GM21526 (cell line): ENCODE data around the gene ZDHHC18.

Source experiments
- ATAC-seq: cut with Tn5 transposase; IDR thresholded peaks from one replicate; pipeline ENCODE4 v1.9.1; 2021; ENCODE audit warnings: moderate library complexity; ENCODE audit not compliant: unreplicated experiment, low FRiP score

ZDHHC18 gene

GRCh38 chr1:26894263-26894662 is 67.8 kb downstream of the ZDHHC18 start:
- no peak for ATAC-seq

GRCh38 chr1:26897351-26897750 is 70.9 kb downstream of the ZDHHC18 start:
- no peak for ATAC-seq

- ATAC-seq: peak; percentile 69
Measured at GRCh38 chr1:26900001-26900814, 73.7 kb downstream of the ZDHHC18 start, which contains the start of gene GPATCH3. GPATCH3 (minus strand) TSS chr1:26900467; CDS start chr1:26900442, 25 bp downstream.

DNA sequence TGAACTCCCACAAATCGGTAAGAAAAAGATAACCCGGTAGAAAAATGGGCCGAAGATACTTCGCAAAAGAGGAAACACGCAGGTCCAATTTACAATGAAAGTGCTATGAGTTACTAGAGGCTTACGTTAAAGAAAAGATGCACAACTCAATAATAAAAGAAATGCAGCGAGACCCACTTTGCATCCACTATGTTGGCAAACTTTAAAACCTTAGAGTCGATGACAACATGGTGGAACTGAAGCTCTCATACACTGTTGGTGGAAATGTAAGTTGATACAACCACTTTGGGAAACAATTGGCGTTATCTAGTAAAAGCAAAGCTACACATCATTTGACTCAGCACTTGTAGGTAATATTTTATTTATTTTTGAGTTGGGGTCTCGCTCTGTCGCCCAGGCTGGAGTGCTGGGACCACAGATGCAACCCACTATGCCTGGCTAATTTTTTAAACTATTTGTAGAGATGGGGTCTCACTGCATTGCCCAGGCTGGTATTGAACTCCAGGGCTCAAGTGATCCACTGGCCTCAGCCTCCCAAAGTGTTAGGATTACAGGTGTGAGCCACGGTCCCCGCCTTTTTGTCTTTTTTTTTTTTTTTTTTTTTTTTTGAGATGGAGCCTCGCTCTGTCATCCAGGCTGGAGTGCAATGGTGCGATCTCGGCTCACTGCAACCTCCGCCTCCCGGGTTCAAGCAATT is 74.5 kb downstream of the ZDHHC18 start:
- ATAC-seq: no peak
